Thoracic aorta (tissue), 2 donors: ENCODE data around the gene GPC6. TPM values are rescaled to one million over a fixed set of nuclear protein-coding genes. Genes with fewer than 3 reads are reported as not detected.

Experiments used
- ATAC-seq: fragments of 150-250 bp; one replicate; pipeline ENCODE4 v1.8.0; 2017; ENCODE audit warnings: low read depth; ENCODE audit not compliant: insufficient number of reproducible peaks, low FRiP score
- DNase-seq: peaks from one replicate; pipeline ENCODE4 v3.0.0-alpha.2; 2020; ENCODE audit warnings: low spot score
- H3K27ac ChIP-seq, 2 donors: fragments of 200-600 bp; sonication (generic); 1 replicate in 1 of 2; 2 replicates in 1 of 2; pipeline ENCODE4 v1.5.1; 2016; ENCODE audit warnings: mild to moderate bottlenecking in 2 of 2, moderate library complexity in 2 of 2
- H3K27me3 ChIP-seq: fragments of 200-600 bp; sonication (generic); replicated peaks from 2 replicates; pipeline ENCODE4 v1.6.0; 2016; ENCODE audit warnings: mild to moderate bottlenecking; ENCODE audit not compliant: insufficient read depth
- H3K36me3 ChIP-seq: fragments of 200-600 bp; sonication (generic); one replicate; pipeline ENCODE4 v1.5.1; 2016
- H3K4me1 ChIP-seq, 2 donors: fragments of 200-600 bp; sonication (generic); 1 replicate in 1 of 2; 2 replicates in 1 of 2; pipeline versions ENCODE4 v1.5.1 to v1.6.0; 2016; ENCODE audit warnings: low read depth in 2 of 2, mild to moderate bottlenecking in 1 of 2; ENCODE audit not compliant: control insufficient read depth in 1 of 2
- H3K4me3 ChIP-seq: fragments of 200-600 bp; sonication (generic); 2 replicates; pipeline ENCODE4 v1.5.1; 2016; ENCODE audit warnings: mild to moderate bottlenecking
- H3K9me3 ChIP-seq: fragments of 200-600 bp; sonication (generic); 2 replicates; pipeline ENCODE4 v1.5.1; 2016
- CTCF ChIP-seq: fragments of 200-600 bp; sonication (generic); IDR thresholded peaks from one replicate; pipeline ENCODE4 v1.5.1; 2019; ENCODE audit warnings: antibody characterized with exemption
- total RNA-seq, 2 donors: library from RNA; depleted of rRNA; stranded (reverse); fragments of >200 nt; gene quantifications; one replicate each; pipeline versions ENCODE4 v1.1.0 to v1.2.3, GENCODE V29; 2016

Gene GPC6
- total RNA-seq, 2 donors from 2014 or later = 34.9 to 56.4 TPM

- DNase-seq (no peak), ATAC-seq (no peak)
- Histone ChIP-seq H3K4me1 (no peaks in the 10 kb centered on the region), H3K27ac (no peak overlapping the region), H3K9me3 (no peaks in the 10 kb centered on the region), H3K4me3 (no peak overlapping the region), H3K27me3 (no peaks in the 10 kb centered on the region), H3K36me3 (no peaks in the 10 kb centered on the region)
- TF ChIP-seq CTCF = no peak
Observed at GRCh38 chr13:93881411-93881810, 654.8 kb downstream of the GPC6 start.

- Histone ChIP-seq H3K4me3 (no peak overlapping the region), H3K4me1 (no peaks in the 10 kb centered on the region), H3K36me3 (no peaks in the 10 kb centered on the region), H3K27ac (no peak overlapping the region), H3K9me3 (no peaks in the 10 kb centered on the region), H3K27me3 (no peaks in the 10 kb centered on the region)
- DNase-seq (no peak), ATAC-seq (no peak)
- no peak for TF ChIP-seq CTCF
Observed at GRCh38 chr13:93882086-93882651, 655.6 kb downstream of the GPC6 start.

- ATAC-seq (no peak), DNase-seq (no peak)
- Histone ChIP-seq H3K27ac (no peak overlapping the region), H3K4me3 (no peak overlapping the region), H3K4me1 (no peaks in the 10 kb centered on the region), H3K9me3 (no peaks in the 10 kb centered on the region), H3K36me3 (no peaks in the 10 kb centered on the region), H3K27me3 (no peaks in the 10 kb centered on the region)
- no peak for TF ChIP-seq CTCF
Observed at GRCh38 chr13:93889430-93889951, 662.9 kb downstream of the GPC6 start.

- Histone ChIP-seq H3K27me3 (no peaks in the 10 kb centered on the region), H3K4me3 (no peak overlapping the region), H3K27ac (no peak overlapping the region), H3K36me3 (no peaks in the 10 kb centered on the region), H3K4me1 (peaks cover 12 to 15% of the 10 kb centered on the region in 2 donors), H3K9me3 (no peaks in the 10 kb centered on the region)
- DNase-seq = no peak
- no peak for TF ChIP-seq CTCF
- no peak for ATAC-seq
Observed at GRCh38 chr13:93899981-93900380, 673.4 kb downstream of the GPC6 start.

GRCh38 chr13:93900731-93901130 lies 674.1 kb downstream of the GPC6 start:
- Histone ChIP-seq H3K27ac (no peak overlapping the region), H3K9me3 (no peaks in the 10 kb centered on the region), H3K4me3 (no peak overlapping the region), H3K36me3 (no peaks in the 10 kb centered on the region), H3K4me1 (peaks cover 12 to 15% of the 10 kb centered on the region in 2 donors), H3K27me3 (no peaks in the 10 kb centered on the region)
- TF ChIP-seq CTCF = no peak
- DNase-seq (no peak), ATAC-seq (no peak)
